Transverse colon (tissue), 4 donors: Measurements from ENCODE around the gene EDC4. TPM values are rescaled to one million over a fixed set of nuclear protein-coding genes. Genes with fewer than 3 reads are reported as not detected.

Source experiments
- DNase-seq: peaks from one replicate; pipeline ENCODE4 v3.0.0-alpha.2; 2019
- H3K27ac ChIP-seq, 4 donors: fragments of 200-600 bp; sonication (generic); 2 replicates each; pipeline ENCODE4 v1.5.1; 2016 to 2018; ENCODE audit warnings: inconsistent platforms in 4 of 4
- H3K27me3 ChIP-seq: fragments of 200-600 bp; sonication (generic); 2 replicates; pipeline ENCODE4 v1.5.1; 2017; ENCODE audit warnings: inconsistent platforms
- H3K36me3 ChIP-seq, 4 donors: fragments of 200-600 bp; sonication (generic); 2 replicates each; pipeline ENCODE4 v1.5.1; 2017 to 2019; ENCODE audit warnings: inconsistent platforms in 4 of 4
- H3K4me1 ChIP-seq, 4 donors: fragments of 200-600 bp; sonication (generic); 2 replicates each; pipeline ENCODE4 v1.5.1; 2017 to 2020; ENCODE audit warnings: inconsistent platforms in 4 of 4
- H3K4me3 ChIP-seq, 4 donors: fragments of 200-600 bp; sonication (generic); 1 replicate in 1 of 4; 2 replicates in 3 of 4; pipeline versions ENCODE4 v1.5.1 to v1.6.1; 2017 to 2019; ENCODE audit warnings: inconsistent platforms in 4 of 4
- H3K9me3 ChIP-seq, 2 donors: fragments of 200-600 bp; sonication (generic); 2 replicates each; pipeline ENCODE4 v1.5.1; 2017 to 2019; ENCODE audit warnings: inconsistent platforms in 2 of 2
- EP300 ChIP-seq: sonication (generic); formaldehyde crosslinking; IDR thresholded peaks from one replicate; pipeline ENCODE4 v1.6.1; 2017; ENCODE audit warnings: antibody characterized with exemption, low read depth
- POLR2A ChIP-seq: fragments of 450-650 bp; IDR thresholded peaks from one replicate; pipeline ENCODE4 v1.6.1; 2016; ENCODE audit warnings: antibody characterized with exemption, mild to moderate bottlenecking, moderate library complexity
- POLR2AphosphoS5 ChIP-seq, 3 donors: sonication (generic); formaldehyde crosslinking; IDR thresholded peaks; one replicate each; pipeline ENCODE4 v1.6.1; 2016; ENCODE audit warnings: antibody characterized with exemption in 3 of 3
- WGBS, 2 donors: methylation state at CpG; one replicate each; pipeline ENCODE4 v1.1.5; 2018; ENCODE audit warnings: low coverage in 1 of 2; 5-methylcytosine and 5-hydroxymethylcytosine counted together
- in situ Hi-C, 4 donors: fragments of 200-750 bp; cut with MboI; loops; one replicate each; pipeline versions ENCODE4 v1.15.0 to v1.15.1; 2017; ENCODE audit warnings: low sequenced_read_pairs in 3 of 4, low pct_ligation_motif_present in 1 of 4, low pct_unique_long_range_greater_than_20kb in 1 of 4
- intact Hi-C: fragments of 100-400 bp; cut with DNase I; formaldehyde crosslinking; loops from one replicate; pipeline ENCODE4 v1.15.1; 2023; ENCODE audit warnings: low total_unique reads
- total RNA-seq, 4 donors: library from RNA; depleted of rRNA; stranded (reverse); fragments of >200 nt; gene quantifications; one replicate each; pipeline ENCODE4 v1.1.0, GENCODE V29; 2016
- TF ChIP-seq, protein P1 (sequence below), 5 experiments: fragments of 200-600 bp in 3 of 5; fragments of 450-650 bp in 2 of 5; sonication (generic) in 3 of 5; IDR thresholded peaks; 1 replicate in 2 of 5; 2 replicates in 3 of 5; pipeline ENCODE4 v1.5.1; 2016 to 2017; ENCODE audit warnings: antibody characterized with exemption in 5 of 5, inconsistent platforms in 3 of 5, mild to moderate bottlenecking in 2 of 5, moderate library complexity in 1 of 5

The EDC4 gene
- total RNA-seq, 4 donors from 2014 or later = 76.4 to 162 (median 105) TPM

DNA sequence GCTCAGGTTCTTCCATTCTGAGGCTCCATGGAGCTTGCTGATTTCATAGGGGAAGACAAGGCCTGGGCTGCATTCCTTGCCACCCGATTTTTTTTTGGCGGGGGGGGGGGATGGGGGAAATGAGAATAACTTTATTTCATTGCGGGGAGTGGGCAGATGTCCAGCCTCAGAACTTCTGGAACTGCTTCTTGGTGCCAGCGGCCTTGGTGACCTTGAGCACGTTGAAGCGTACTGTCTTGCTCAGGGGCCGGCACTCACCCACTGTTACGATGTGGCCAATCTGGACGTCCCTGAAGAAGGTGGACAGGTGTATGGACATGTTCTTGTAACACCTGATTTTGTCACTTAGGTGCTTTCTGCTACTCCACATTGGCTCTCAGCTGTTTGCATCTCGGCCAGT, 17.1 kb upstream of the EDC4 start:
- Histone ChIP-seq H3K27ac (no peak overlapping the region), H3K4me1 (peaks cover 9 to 35% (median 28%) of the 10 kb centered on the region in 4 donors), H3K36me3 (no peaks in the 10 kb centered on the region), H3K27me3 (no peaks in the 10 kb centered on the region), H3K4me3 (no peak overlapping the region), H3K9me3 (no peaks in the 10 kb centered on the region)
- WGBS, 2 donors = 62 to 89% methylated on average over 2 to 9 of the region's 10 CpGs
- intact Hi-C loops = no loop called here
- DNase-seq = no peak
- TF ChIP-seq POLR2AphosphoS5 (IDR thresholded peaks at IDR 0.05) (no peak), EP300 (no peak), POLR2A (no peak)
- TF ChIP-seq, protein P1, sequence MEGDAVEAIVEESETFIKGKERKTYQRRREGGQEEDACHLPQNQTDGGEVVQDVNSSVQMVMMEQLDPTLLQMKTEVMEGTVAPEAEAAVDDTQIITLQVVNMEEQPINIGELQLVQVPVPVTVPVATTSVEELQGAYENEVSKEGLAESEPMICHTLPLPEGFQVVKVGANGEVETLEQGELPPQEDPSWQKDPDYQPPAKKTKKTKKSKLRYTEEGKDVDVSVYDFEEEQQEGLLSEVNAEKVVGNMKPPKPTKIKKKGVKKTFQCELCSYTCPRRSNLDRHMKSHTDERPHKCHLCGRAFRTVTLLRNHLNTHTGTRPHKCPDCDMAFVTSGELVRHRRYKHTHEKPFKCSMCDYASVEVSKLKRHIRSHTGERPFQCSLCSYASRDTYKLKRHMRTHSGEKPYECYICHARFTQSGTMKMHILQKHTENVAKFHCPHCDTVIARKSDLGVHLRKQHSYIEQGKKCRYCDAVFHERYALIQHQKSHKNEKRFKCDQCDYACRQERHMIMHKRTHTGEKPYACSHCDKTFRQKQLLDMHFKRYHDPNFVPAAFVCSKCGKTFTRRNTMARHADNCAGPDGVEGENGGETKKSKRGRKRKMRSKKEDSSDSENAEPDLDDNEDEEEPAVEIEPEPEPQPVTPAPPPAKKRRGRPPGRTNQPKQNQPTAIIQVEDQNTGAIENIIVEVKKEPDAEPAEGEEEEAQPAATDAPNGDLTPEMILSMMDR (IDR thresholded peaks at IDR 0.05) = no peak
- in situ Hi-C loops = no loop called here

DNA sequence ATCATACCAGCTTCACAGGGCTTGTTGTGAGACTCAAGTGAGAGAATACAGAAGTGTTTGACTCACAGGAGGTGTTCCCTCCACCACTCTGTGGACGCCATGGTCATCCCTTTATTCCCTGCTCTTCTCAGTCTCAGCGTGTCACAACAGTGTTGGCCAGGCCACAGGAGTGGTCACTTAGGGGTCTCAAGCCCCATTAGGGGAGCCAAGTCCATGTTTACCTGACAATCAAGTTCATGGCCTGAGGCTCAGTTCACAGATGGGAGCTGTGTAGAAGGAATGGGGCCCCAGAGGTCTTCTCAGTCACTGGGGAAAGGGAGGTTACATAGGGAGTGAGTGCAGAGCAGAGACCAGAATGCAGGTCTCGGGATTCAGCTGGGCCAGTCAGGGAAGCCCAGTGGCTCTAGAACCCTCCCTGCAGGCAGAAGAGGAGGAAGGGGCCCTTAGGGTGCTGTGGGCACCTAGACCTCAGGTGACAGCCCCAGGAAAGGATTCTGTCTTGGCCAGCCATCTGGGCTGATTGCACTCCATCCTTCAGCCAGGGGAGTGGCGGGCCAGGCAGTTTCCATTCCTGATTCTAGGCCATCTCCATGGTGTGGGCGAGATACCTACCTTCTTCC, 15.8 kb upstream of the EDC4 start:
- WGBS, 2 donors = 83 to 95% methylated on average over 1 to 5 of the region's 5 CpGs
- no peak for DNase-seq
- Histone ChIP-seq H3K4me3 (no peak overlapping the region), H3K36me3 (no peaks in the 10 kb centered on the region), H3K27me3 (no peaks in the 10 kb centered on the region), H3K27ac (peak overlapping the region; percentile 71 to 76 (median 76)), H3K9me3 (no peaks in the 10 kb centered on the region), H3K4me1 (peaks cover 9 to 42% (median 28%) of the 10 kb centered on the region in 4 donors)
- in situ Hi-C loops = no loop called here
- intact Hi-C loops = no loop called here
- TF ChIP-seq POLR2AphosphoS5 (IDR thresholded peaks at IDR 0.05) (no peak), POLR2A (no peak), EP300 (no peak)
- TF ChIP-seq, protein P1 (IDR thresholded peaks at IDR 0.05) = no peak

DNA sequence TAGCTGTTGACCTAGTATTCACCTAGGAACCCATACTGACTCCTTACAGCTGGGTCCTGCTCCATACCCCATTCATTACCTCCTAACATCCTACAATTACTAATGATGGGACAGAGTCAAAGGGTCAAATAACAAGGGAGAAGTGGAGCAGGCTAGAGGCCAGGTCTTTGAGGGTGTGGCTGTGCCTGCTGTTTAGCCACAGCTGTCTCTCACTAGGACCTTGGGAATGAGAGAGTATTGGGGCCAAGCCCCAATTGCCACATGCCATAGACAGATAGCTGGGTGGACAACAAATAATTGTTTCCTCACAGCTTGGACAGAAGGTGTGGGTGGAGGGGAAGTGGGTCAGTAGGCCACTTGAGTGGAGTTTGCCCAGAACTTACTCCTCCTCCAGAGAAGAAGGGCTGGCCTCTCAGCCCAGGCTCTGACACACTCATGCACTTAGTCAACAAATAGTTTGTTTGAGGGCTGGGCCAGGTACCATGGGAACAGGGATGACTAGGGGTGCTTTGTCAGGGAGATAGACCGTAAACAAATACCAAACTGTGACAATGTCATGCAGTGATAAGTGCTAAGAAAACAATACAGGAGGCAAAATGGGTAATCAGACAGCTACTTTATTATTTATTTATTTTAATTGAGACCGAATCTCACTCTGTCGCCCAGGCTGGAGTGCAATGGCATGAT, 15.2 kb upstream of the EDC4 start:
- Histone ChIP-seq H3K9me3 (no peaks in the 10 kb centered on the region), H3K4me3 (no peak overlapping the region), H3K4me1 (peaks cover 9 to 47% (median 31%) of the 10 kb centered on the region in 4 donors), H3K36me3 (no peaks in the 10 kb centered on the region), H3K27ac (peak overlapping the region; percentile 75 to 84 (median 76)), H3K27me3 (no peaks in the 10 kb centered on the region)
- 27 to 56% methylated on average over 3 of the region's 3 CpGs for WGBS, 2 donors
- TF ChIP-seq, protein P1 (IDR thresholded peaks at IDR 0.05) = no peak
- TF ChIP-seq POLR2A = no peak
- TF ChIP-seq EP300 = peak; percentile 16
- TF ChIP-seq POLR2AphosphoS5 (IDR thresholded peaks at IDR 0.05) = peak in 2 of 3 donors; percentile 63 to 64
- intact Hi-C loops = no loop called here
- peak; percentile 75 for DNase-seq
- in situ Hi-C loops = no loop called here

DNA sequence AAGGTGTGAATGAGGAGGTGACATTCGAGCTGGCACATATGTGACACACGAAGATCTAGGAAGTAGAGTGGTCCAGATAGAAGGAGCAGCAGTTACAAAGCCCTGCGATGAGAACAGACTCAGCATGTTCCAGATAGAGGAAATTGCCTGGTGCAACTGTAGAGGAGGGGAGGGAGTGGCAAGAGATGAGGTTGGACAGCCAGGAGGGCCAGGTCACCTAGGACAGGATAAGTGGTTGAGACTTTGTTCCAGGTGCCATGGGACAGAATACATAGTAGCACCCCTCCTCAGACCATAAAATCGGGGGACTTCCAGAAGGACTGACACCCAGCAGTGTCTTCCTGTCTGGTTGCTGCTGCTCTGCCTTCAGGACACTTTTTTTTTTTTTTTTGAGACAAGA, 14.4 kb upstream of the EDC4 start:
- H3K27ac ChIP-seq = peak overlapping the region; percentile 74 to 84 (median 76)
- H3K9me3 ChIP-seq = no peaks in the 10 kb centered on the region
- H3K27me3 ChIP-seq = no peaks in the 10 kb centered on the region
- in situ Hi-C loops = no loop called here
- WGBS, 2 donors = 63 to 100% methylated on average over 1 to 4 of the region's 4 CpGs
- intact Hi-C loops = no loop called here
- no peak for TF ChIP-seq POLR2AphosphoS5 (IDR thresholded peaks at IDR 0.05)
- peaks cover 9 to 53% (median 33%) of the 10 kb centered on the region in 4 donors for H3K4me1 ChIP-seq
- DNase-seq = peak; percentile 26
- no peaks in the 10 kb centered on the region for H3K36me3 ChIP-seq
- no peak overlapping the region for H3K4me3 ChIP-seq
